HPDE6-E6E7 (cell line): ENCODE data around the gene TMEM209.
"Not testable (repeated sequence)": the region's sequence is repeated elsewhere in the genome, so short reads cannot be mapped to it uniquely, and the experiment has no call there.

Source experiments
- DNase-seq: peaks from one replicate; pipeline ENCODE4 v3.0.0; 2011; ENCODE audit warnings: missing footprints; ENCODE audit errors: extremely low spot score

The TMEM209 gene

GRCh38 chr7:130127404-130127803 is 77.8 kb downstream of the TMEM209 start:
- DNase-seq: no peak

GRCh38 chr7:130126840-130127239 is 78.4 kb downstream of the TMEM209 start:
- DNase-seq: not testable (repeated sequence)

- no peak for DNase-seq
Observed at GRCh38 chr7:130124711-130125110, 80.5 kb downstream of the TMEM209 start.

- no peak for DNase-seq
Observed at GRCh38 chr7:130123501-130123900, 81.7 kb downstream of the TMEM209 start.

- no peak for DNase-seq
Observed at GRCh38 chr7:130118801-130119200, 86.4 kb downstream of the TMEM209 start.

GRCh38 chr7:130118294-130118693 is 86.9 kb downstream of the TMEM209 start:
- no peak for DNase-seq

GRCh38 chr7:130114776-130115175 is 90.4 kb downstream of the TMEM209 start:
- peak; percentile 49 for DNase-seq
